SK-N-SH (cell line): ENCODE data around the gene ADGRG2. TPM values are rescaled to one million over a fixed set of nuclear protein-coding genes. Genes with fewer than 3 reads are reported as not detected.

Experiments
- CTCF ChIA-PET: fragments of 300-600, 350-600 bp; formaldehyde crosslinking; extraction: SDS; loops from one replicate; lab custom pipeline; 2021; lab: Yijun Ruan, JAX
- POLR2A ChIA-PET: fragments of 350-600 bp; sonication (Branson Sonifier 250); formaldehyde crosslinking; extraction: SDS; loops from one replicate; lab custom pipeline; 2020; ENCODE audit warnings: antibody characterized with exemption, inconsistent platforms; lab: Yijun Ruan, JAX
- DNase-seq: peaks from one replicate; pipeline ENCODE4 v3.0.0; 2012
- H2AFZ ChIP-seq: fragments of 200-600 bp; sonication (generic); 2 replicates; pipeline ENCODE4 v1.8.1; 2016; ENCODE audit warnings: antibody characterized with exemption, mild to moderate bottlenecking, low read depth
- H3F3A ChIP-seq: fragments of 200-600 bp; sonication (generic); replicated peaks from 2 replicates; pipeline ENCODE3; 2016; ENCODE audit warnings: antibody characterized with exemption, mild to moderate bottlenecking; ENCODE audit not compliant: insufficient read depth
- H3K27ac ChIP-seq, 2 experiments: fragments of 200-500 bp in 1 of 2; fragments of 200-600 bp in 1 of 2; sonication (Bioruptor generic) in 1 of 2; sonication (generic), shearing (Covaris generic) in 1 of 2; 2 replicates each; pipeline versions ENCODE4 v1.5.1 to v1.6.1; 2014 to 2016; ENCODE audit warnings: low read depth in 2 of 2, inconsistent platforms in 1 of 2, low read length in 1 of 2, mild to moderate bottlenecking in 1 of 2, mixed read lengths in 1 of 2
- H3K27me3 ChIP-seq: fragments of 200-600 bp; sonication (generic), shearing (Covaris generic); 2 replicates; pipeline ENCODE4 v1.6.1; 2016; ENCODE audit warnings: mixed run types; ENCODE audit not compliant: insufficient read depth
- H3K36me3 ChIP-seq, 2 experiments: fragments of 200-500 bp in 1 of 2; fragments of 200-600 bp in 1 of 2; sonication (Bioruptor generic) in 1 of 2; sonication (generic) in 1 of 2; replicated peaks in 1 of 2; 2 replicates each; pipeline versions ENCODE3 to v1.5.1; 2014 to 2016; ENCODE audit warnings: low read length in 1 of 2, mild to moderate bottlenecking in 1 of 2; ENCODE audit not compliant: insufficient read depth in 2 of 2, control insufficient read depth in 1 of 2
- H3K4me1 ChIP-seq, 2 experiments: fragments of 200-500 bp in 1 of 2; fragments of 200-600 bp in 1 of 2; sonication (Bioruptor generic) in 1 of 2; sonication (generic), shearing (Covaris generic) in 1 of 2; 2 replicates each; pipeline versions ENCODE4 v1.5.1 to v1.6.1; 2014 to 2016; ENCODE audit warnings: low read depth in 1 of 2, low read length in 1 of 2, mixed run types in 1 of 2; ENCODE audit not compliant: insufficient read depth in 2 of 2, control insufficient read depth in 1 of 2
- H3K4me2 ChIP-seq: fragments of 200-600 bp; sonication (generic), shearing (Covaris generic); 2 replicates; pipeline ENCODE4 v1.6.1; 2017; ENCODE audit warnings: mixed run types
- H3K4me3 ChIP-seq, 2 experiments: fragments of 200-500 bp in 1 of 2; fragments of 200-600 bp in 1 of 2; sonication (Bioruptor generic) in 1 of 2; sonication (generic), shearing (Covaris generic) in 1 of 2; 2 replicates each; pipeline versions ENCODE4 v1.5.1 to v1.8.1; 2014 to 2016; ENCODE audit warnings: low read depth in 2 of 2, inconsistent platforms in 1 of 2, low read length in 1 of 2, mild to moderate bottlenecking in 1 of 2, mixed read lengths in 1 of 2, moderate library complexity in 1 of 2
- H3K79me2 ChIP-seq: fragments of 200-600 bp; sonication (generic); 2 replicates; pipeline ENCODE4 v1.8.1; 2017; ENCODE audit warnings: mild to moderate bottlenecking; ENCODE audit not compliant: insufficient read depth
- H3K9ac ChIP-seq: fragments of 200-600 bp; sonication (generic); 2 replicates; pipeline ENCODE4 v1.6.1; 2017; ENCODE audit warnings: mixed run types
- H3K9me2 ChIP-seq: fragments of 200-600 bp; sonication (generic); 2 replicates; pipeline ENCODE4 v1.6.1; 2017; ENCODE audit warnings: mixed run types
- H3K9me3 ChIP-seq: fragments of 200-600 bp; sonication (generic); 2 replicates; pipeline ENCODE4 v1.6.1; 2017; ENCODE audit warnings: mixed run types, mild to moderate bottlenecking, moderate library complexity
- H4K20me1 ChIP-seq: fragments of 200-600 bp; sonication (generic); 2 replicates; pipeline ENCODE4 v1.6.1; 2017; ENCODE audit warnings: mild to moderate bottlenecking, mixed run types; ENCODE audit not compliant: insufficient read depth
- CHD2 ChIP-seq: fragments of 150-350 bp; IDR thresholded peaks from 2 replicates; pipeline ENCODE4 v1.6.1; 2018; ENCODE audit warnings: low read length; ENCODE audit not compliant: partially characterized antibody
- ELF1 ChIP-seq: IDR thresholded peaks from 2 replicates; pipeline ENCODE4 v1.4.0; 2012
- FOXJ3 ChIP-seq: sonication (generic); formaldehyde crosslinking; IDR thresholded peaks from 2 replicates; pipeline ENCODE4 v1.5.1; 2020; ENCODE audit warnings: mild to moderate bottlenecking, missing genetic modification reagents
- FOXM1 ChIP-seq: IDR thresholded peaks from 2 replicates; pipeline ENCODE4 v1.4.0; 2012; ENCODE audit warnings: low read depth, mild to moderate bottlenecking
- GABPA ChIP-seq: IDR thresholded peaks from 2 replicates; pipeline ENCODE4 v1.4.0; 2012; ENCODE audit warnings: low read depth, mild to moderate bottlenecking
- MEF2A ChIP-seq: IDR thresholded peaks from 2 replicates; pipeline ENCODE4 v1.4.0; 2012; ENCODE audit warnings: low read depth, borderline replicate concordance
- MXI1 ChIP-seq: IDR thresholded peaks from 2 replicates; pipeline ENCODE4 v1.6.1; 2012; ENCODE audit warnings: mild to moderate bottlenecking, low read depth, low read length, improper control_type of control experiment
- NRF1 ChIP-seq: IDR thresholded peaks from 2 replicates; pipeline ENCODE4 v1.6.1; 2012; ENCODE audit warnings: low read depth, mild to moderate bottlenecking, low read length
- RAD21 ChIP-seq: IDR thresholded peaks from 2 replicates; pipeline ENCODE4 v1.6.1; 2012; ENCODE audit warnings: mild to moderate bottlenecking, low read length
- RCOR1 ChIP-seq: fragments of 150-350 bp; IDR thresholded peaks from 2 replicates; pipeline ENCODE4 v1.6.1; 2017; ENCODE audit warnings: antibody characterized with exemption, low read length
- RFX5 ChIP-seq: IDR thresholded peaks from 2 replicates; pipeline ENCODE4 v1.6.1; 2012; ENCODE audit warnings: mild to moderate bottlenecking, improper control_type of control experiment, low read length
- SMC3 ChIP-seq: IDR thresholded peaks from 2 replicates; pipeline ENCODE4 v1.6.1; 2012; ENCODE audit warnings: low read depth, low read length, improper control_type of control experiment
- TAF1 ChIP-seq: IDR thresholded peaks from 2 replicates; pipeline ENCODE4 v1.6.1; 2012; ENCODE audit warnings: low read depth, mild to moderate bottlenecking, low read length, moderate library complexity, borderline replicate concordance
- TCF12 ChIP-seq: IDR thresholded peaks from 2 replicates; pipeline ENCODE4 v1.4.0; 2012
- TEAD4 ChIP-seq: IDR thresholded peaks from 2 replicates; pipeline ENCODE4 v1.4.0; 2012; ENCODE audit warnings: mild to moderate bottlenecking, borderline replicate concordance; ENCODE audit not compliant: insufficient read depth
- YY1 ChIP-seq: IDR thresholded peaks from 2 replicates; pipeline ENCODE4 v1.4.0; 2012; ENCODE audit warnings: low read depth, mild to moderate bottlenecking
- WGBS: methylation state at CpG from one replicate; pipeline ENCODE4 v1.1.6; 2017; ENCODE audit warnings: low lambda C conversion rate; 5-methylcytosine and 5-hydroxymethylcytosine counted together
- polyA plus RNA-seq, 3 experiments: library from polyadenylated mRNA; depleted of rRNA; stranded (reverse); fragments of >200 nt; gene quantifications; 2 replicates each; pipeline ENCODE4 v1.2.3, GENCODE V29; 2012
- TF ChIP-seq, protein P1 (sequence below): IDR thresholded peaks from 2 replicates; pipeline ENCODE4 v1.4.0; 2012; ENCODE audit warnings: low read depth, borderline replicate concordance
- TF ChIP-seq, protein P2 (sequence below): IDR thresholded peaks from 2 replicates; pipeline ENCODE4 v1.6.1; 2012; ENCODE audit warnings: mild to moderate bottlenecking, low read depth, low read length, moderate library complexity
- TF ChIP-seq, protein P3 (sequence below): IDR thresholded peaks from 2 replicates; pipeline ENCODE4 v1.4.0; 2012; ENCODE audit warnings: low read depth

The ADGRG2 gene
- polyA plus RNA-seq, 1 of the 3 experiments (the other 2 are of a cell fraction), result 0.08 TPM

DNA sequence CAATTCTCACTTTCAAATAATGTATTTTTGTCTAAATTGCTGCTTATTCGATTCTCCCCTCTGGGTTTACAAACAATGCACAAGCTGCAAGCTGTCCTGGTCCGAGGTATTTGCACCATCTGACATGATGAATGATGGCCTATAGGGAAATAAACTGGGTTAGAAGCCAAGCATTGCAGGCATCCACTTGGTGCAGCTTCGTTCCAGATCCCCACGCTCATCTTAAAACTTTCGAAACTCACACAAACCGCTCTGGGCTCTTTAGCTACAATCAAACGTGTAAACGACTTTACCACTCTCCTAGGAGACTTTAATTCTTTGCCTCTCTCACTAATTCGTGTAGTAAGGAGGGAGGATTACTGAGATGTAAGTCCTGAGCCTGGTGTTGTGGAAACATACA is 157.4 kb downstream of the ADGRG2 start:
- Histone ChIP-seq H3K79me2 (no peaks in the 10 kb centered on the region), H3K4me2 (no peak overlapping the region), H3K4me3 (no peak overlapping the region), H3K27me3 (peaks cover 6% of the 10 kb centered on the region; the same call in 1 of the 2 replicates), H3K9me2 (no peaks in the 10 kb centered on the region), H2AFZ (no peak overlapping the region), H3F3A (peaks cover 2% of the 10 kb centered on the region), H3K36me3 (no peaks in the 10 kb centered on the region), H3K27ac (no peak overlapping the region), H3K9me3 (no peaks in the 10 kb centered on the region), H3K9ac (no peak overlapping the region), H3K4me1 (no peaks in the 10 kb centered on the region; a peak in 1 of 4 replicates), H4K20me1 (no peaks in the 10 kb centered on the region)
- POLR2A ChIA-PET, result no interaction called here
- no peak for DNase-seq
- 60% methylated on average over 9 of the region's 9 CpGs for WGBS
- CTCF ChIA-PET, result no interaction called here
- TF ChIP-seq TAF1, result no peak
- no peak for TF ChIP-seq ELF1
- no peak for TF ChIP-seq FOXM1
- no peak for TF ChIP-seq YY1
- TF ChIP-seq, protein P1, sequence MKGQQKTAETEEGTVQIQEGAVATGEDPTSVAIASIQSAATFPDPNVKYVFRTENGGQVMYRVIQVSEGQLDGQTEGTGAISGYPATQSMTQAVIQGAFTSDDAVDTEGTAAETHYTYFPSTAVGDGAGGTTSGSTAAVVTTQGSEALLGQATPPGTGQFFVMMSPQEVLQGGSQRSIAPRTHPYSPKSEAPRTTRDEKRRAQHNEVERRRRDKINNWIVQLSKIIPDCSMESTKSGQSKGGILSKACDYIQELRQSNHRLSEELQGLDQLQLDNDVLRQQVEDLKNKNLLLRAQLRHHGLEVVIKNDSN, result no peak
- no peak for TF ChIP-seq CHD2
- TF ChIP-seq, protein P2, sequence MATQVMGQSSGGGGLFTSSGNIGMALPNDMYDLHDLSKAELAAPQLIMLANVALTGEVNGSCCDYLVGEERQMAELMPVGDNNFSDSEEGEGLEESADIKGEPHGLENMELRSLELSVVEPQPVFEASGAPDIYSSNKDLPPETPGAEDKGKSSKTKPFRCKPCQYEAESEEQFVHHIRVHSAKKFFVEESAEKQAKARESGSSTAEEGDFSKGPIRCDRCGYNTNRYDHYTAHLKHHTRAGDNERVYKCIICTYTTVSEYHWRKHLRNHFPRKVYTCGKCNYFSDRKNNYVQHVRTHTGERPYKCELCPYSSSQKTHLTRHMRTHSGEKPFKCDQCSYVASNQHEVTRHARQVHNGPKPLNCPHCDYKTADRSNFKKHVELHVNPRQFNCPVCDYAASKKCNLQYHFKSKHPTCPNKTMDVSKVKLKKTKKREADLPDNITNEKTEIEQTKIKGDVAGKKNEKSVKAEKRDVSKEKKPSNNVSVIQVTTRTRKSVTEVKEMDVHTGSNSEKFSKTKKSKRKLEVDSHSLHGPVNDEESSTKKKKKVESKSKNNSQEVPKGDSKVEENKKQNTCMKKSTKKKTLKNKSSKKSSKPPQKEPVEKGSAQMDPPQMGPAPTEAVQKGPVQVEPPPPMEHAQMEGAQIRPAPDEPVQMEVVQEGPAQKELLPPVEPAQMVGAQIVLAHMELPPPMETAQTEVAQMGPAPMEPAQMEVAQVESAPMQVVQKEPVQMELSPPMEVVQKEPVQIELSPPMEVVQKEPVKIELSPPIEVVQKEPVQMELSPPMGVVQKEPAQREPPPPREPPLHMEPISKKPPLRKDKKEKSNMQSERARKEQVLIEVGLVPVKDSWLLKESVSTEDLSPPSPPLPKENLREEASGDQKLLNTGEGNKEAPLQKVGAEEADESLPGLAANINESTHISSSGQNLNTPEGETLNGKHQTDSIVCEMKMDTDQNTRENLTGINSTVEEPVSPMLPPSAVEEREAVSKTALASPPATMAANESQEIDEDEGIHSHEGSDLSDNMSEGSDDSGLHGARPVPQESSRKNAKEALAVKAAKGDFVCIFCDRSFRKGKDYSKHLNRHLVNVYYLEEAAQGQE, result no peak
- TF ChIP-seq RCOR1, result no peak
- TF ChIP-seq TCF12, result no peak
- no peak for TF ChIP-seq RAD21
- TF ChIP-seq MEF2A, result no peak
- no peak for TF ChIP-seq SMC3
- no peak for TF ChIP-seq TEAD4
- no peak for TF ChIP-seq FOXJ3 (CRISPR knock-in tag)

DNA sequence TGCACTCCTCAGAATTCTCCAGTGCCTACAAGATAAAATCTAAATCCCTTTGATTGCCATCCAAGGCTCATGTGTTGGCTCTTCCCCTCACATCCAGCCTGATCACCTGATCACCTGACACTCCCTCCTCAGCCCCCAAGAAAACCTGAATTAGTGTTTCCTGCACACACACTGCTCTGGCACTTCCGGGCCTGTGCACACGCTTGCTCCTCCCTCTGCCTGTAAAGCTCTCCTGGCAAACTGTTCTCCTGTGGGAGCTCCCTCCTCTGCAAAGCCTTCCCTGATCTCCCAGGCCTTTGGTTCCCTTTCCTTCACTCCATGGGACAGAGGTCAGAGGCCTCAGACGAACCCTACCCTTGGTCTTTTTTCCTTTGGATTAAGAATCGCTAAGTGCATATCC is 158.2 kb downstream of the ADGRG2 start:
- Histone ChIP-seq H2AFZ (no peak overlapping the region), H3K27me3 (peaks cover 6% of the 10 kb centered on the region; the same call in 1 of the 2 replicates), H3K27ac (no peak overlapping the region), H3F3A (peaks cover 2% of the 10 kb centered on the region), H3K9ac (no peak overlapping the region), H3K4me2 (no peak overlapping the region), H3K36me3 (no peaks in the 10 kb centered on the region), H3K9me2 (no peaks in the 10 kb centered on the region), H3K4me1 (no peaks in the 10 kb centered on the region; a peak in 1 of 4 replicates), H3K79me2 (no peaks in the 10 kb centered on the region), H3K9me3 (no peaks in the 10 kb centered on the region), H4K20me1 (no peaks in the 10 kb centered on the region), H3K4me3 (no peak overlapping the region)
- DNase-seq, result no peak
- WGBS, result 65% methylated on average over 4 of the region's 4 CpGs
- ChIA-PET CTCF (interaction anchor here (0.9 to 1.0 kb wide), 2 partner anchors 9 to 76 kb away, joined by 3 read pairs; no protein-coding TSS in a partner anchor), POLR2A (no interaction called here)
- TF ChIP-seq RFX5 (no peak), ELF1 (no peak), FOXM1 (no peak), GABPA (no peak), NRF1 (no peak), RCOR1 (no peak), MXI1 (no peak)
- TF ChIP-seq, protein P3, sequence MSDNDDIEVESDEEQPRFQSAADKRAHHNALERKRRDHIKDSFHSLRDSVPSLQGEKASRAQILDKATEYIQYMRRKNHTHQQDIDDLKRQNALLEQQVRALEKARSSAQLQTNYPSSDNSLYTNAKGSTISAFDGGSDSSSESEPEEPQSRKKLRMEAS, result no peak
